Endothelial cell of hepatic sinusoid (primary cell): Measurements from ENCODE around the gene MYBBP1A.

Experiments used
- in situ Hi-C: cut with HindIII; loops from 2 replicates; pipeline ENCODE4 v1.10.0; 2017; ENCODE audit warnings: low sequenced_read_pairs

MYBBP1A gene

DNA sequence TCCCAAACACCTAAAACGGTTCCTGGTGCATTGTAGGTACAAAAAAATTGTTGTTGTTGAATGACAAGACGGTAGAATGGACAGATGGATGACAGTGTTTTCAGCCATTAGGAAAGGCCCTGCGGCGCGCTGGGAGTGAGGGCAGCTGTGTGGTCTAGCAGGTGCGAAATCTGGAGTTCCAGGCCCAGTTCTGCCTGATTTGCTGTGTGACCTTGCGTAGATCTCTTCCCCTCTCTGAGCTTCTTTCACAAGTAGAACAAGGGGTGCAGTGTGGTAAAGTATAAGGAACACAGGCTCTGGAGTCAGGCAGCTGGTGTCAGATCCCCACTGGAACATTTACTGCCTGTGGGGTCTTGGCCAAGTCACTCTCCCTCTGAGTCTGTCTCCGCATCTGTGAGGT lies 31.2 kb downstream of the MYBBP1A start:
- in situ Hi-C loops, result no loop called here

DNA sequence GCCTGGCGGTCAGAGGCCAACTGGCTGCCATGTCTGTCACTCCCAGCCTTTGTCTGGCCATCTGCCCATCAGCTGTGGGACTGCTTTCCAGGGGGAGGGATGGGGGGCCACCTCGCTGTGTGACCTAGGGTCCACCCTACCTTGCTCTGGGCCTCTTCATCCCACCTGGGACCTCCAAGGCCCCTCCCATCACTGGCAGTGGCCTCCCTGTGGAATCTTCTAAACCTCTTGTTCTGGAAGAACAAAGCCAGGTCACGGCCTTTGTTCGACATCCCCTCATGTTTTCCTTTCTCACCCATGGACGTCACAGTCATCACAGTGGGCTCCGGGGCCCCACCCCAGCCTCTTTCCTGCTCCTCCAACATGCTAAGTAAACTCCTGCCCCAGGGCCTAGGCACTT lies 32.5 kb downstream of the MYBBP1A start:
- in situ Hi-C loops, result no loop called here

DNA sequence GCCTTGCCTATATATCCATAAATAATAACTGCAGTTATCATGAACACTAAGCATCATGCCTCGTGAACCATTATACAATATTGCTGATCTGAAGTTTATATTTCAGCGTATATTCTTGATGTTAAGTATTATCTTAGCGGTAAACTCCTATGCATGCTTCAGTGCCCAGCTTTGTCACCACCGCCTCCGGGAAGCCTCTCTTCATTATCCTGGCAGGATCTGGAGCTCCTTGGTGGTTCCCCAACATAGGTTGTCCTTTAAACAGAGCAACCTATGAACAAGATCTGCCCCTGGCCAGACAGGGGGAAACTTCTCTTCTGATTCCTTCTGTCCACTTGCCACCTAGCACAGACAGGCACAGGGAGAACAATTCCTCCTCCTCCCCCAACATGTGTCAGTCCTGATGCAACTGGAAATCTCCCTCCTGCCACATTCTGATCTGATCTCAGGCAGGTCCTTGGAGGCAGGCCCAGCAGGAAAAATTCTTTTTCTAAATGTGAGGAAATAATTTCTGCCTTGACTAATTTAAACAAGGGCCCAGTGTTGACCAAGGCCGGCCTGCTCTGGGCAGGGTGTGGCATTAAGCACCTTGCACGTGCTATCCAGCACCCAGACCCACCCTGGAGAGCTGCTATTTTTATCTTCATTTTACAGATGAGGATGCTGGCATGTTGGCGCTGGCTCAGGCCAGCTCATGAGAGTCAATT lies 34.1 kb downstream of the MYBBP1A start:
- in situ Hi-C loops, result no loop called here

DNA sequence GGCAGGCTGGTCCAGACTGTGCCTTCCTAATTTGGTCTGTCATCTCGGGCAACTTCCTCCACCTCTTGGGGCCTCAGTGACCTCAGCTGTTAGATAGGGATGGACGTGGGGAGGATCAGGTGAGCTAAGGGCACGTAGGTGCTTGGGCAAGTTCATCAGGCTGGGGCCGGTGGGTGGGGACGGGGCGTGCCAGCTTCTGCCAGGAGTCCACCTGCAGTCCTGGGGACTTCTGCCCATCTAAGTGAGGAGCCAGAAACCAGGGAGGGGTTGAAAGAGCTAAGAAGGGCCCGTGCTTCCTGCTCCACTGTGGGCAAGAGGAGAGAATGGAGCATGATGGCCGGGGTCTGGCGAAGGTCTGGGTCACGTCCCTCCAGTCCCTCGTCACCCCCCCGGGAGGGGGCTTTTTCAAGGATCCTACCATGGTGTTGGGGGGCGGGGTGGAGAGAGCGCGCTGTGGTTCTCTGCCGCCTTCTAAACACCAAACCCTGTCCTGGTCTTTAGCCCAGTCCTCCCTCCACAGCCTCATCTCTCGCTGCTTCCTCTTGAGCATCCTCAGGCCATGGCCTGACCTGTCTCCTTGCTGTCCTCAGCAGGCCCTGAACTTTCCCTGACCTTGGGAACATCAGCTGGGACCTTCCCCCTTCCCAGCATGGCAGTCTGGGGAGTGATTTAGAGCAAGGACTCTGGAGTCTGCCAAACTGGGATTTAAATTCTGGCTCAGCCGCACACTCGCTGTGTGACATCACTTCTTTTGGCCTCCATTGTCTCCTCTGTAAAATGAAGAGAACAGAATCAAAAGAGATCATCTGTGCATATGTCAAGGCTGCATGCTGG lies 34.9 kb downstream of the MYBBP1A start:
- in situ Hi-C loops, result no loop called here

DNA sequence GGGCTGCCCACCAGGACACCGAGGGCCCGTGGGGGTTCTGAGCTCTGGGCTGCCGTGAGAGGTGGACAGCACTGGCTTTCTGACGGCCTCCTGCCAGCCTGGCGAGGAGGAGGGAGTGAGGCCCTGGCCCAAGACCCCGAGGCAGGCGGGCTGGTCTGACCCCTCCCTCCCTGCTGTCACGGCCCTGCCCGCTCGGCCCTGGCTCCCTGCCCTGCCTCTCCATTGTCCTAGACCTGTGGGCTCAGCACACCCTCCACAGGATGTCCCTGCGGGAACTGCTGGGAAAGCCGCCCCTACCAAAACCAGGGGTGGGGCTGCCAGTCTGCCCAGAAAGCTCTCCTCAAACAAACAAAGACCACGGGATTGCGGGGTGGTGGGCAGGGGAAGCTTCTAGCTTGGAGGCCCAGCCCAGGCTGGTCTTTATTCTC lies 35.8 kb downstream of the MYBBP1A start:
- in situ Hi-C loops, result no loop called here

DNA sequence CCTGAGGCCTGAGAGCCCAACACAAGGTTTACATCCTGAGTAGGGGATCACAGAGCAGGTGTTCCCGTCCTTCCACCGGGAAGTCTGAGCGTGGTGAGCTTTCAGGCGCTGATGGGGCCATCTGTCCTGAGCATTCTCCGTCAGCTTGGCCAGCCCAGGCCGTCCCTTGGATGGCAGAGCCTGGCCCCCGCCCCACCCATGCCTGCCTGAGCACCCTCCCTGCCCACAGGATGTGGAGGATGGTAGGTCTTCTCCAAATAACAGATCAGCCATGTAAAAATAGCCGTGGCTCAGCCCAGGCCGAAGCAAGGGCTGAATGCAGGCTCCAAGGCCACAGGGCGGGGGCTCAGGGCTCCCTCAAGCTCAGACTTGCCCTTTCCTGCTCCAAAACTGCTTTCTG lies 36.3 kb downstream of the MYBBP1A start:
- in situ Hi-C loops, result no loop called here

DNA sequence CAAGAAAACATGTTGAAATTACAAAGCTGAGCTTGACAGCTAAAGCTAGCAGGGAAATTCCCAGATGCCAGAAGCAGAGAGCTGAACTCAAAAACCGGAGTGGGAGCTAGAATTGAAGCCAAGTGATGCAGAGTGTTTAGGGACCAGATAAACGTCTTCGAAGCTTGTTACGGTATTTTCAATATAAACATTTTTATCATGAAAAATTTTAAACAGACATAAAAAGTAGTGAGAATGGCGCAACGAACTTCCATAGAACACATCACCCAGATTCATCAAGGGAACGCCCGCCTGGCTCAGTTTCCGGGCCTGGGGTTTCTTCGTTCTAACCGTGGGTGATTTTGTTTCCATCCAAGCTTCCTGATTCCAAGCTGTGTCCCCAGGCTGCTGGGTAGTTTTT lies 38.4 kb downstream of the MYBBP1A start:
- in situ Hi-C loops, result no loop called here

DNA sequence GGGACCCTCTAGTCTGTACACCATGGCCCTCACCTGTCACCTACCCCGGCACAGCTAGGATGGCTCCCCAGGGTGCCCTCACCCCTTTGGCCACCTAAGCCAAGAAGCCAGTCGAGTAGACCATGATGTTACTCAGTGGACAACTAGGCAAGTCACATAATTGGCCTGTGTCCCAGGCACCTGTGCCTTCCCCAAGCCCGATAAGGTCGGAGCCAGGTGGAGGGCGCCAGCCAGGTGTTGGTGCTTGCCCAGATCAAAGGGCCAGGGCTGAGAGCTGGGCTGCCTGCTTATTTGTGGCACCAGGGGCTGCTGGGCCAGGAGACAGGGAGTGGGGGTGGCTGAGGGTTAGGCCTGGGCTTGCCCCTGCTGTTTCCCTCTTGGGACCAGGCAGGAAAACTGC lies 39.7 kb downstream of the MYBBP1A start:
- in situ Hi-C loops, result no loop called here

DNA sequence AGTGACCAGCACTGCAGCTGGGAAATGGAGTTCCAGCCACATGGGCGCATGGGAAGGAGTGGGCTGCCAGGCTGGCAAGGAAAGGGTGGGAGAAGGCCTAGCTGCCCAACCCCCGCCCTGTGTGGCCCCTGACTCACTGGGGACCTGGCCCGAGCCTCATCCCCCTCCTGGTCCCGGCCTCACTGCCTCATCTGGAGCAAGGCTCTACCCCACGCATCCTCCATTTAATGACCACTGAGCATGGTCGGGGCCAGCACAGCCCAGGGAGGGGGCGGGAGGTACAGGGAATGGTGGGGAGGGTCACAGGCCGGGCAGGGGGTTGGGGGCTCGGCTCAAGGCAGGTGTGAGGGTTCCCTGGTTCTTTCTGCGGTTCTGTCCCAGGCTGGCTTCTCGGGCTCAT lies 40.4 kb downstream of the MYBBP1A start:
- in situ Hi-C loops, result no loop called here

DNA sequence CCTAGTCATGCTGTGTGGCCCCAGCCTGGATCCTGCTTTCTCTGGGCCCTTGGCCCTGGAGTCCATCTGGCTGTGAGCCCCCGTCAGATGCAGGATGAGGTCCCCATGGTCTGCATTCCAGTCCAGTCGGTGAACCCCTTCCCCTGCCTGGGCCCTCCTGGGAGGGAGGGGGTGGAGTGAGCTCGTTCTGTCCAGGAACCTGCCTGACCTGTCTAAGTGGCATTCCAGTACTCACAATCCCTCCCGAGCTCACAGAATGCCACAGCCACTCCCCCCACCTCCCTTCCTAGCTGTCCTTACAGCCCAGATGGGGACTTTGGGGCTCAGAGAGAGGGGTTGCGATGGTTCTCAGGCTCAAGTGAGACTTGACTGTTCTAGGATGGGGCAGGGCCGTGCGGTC lies 41.0 kb downstream of the MYBBP1A start:
- in situ Hi-C loops, result no loop called here

DNA sequence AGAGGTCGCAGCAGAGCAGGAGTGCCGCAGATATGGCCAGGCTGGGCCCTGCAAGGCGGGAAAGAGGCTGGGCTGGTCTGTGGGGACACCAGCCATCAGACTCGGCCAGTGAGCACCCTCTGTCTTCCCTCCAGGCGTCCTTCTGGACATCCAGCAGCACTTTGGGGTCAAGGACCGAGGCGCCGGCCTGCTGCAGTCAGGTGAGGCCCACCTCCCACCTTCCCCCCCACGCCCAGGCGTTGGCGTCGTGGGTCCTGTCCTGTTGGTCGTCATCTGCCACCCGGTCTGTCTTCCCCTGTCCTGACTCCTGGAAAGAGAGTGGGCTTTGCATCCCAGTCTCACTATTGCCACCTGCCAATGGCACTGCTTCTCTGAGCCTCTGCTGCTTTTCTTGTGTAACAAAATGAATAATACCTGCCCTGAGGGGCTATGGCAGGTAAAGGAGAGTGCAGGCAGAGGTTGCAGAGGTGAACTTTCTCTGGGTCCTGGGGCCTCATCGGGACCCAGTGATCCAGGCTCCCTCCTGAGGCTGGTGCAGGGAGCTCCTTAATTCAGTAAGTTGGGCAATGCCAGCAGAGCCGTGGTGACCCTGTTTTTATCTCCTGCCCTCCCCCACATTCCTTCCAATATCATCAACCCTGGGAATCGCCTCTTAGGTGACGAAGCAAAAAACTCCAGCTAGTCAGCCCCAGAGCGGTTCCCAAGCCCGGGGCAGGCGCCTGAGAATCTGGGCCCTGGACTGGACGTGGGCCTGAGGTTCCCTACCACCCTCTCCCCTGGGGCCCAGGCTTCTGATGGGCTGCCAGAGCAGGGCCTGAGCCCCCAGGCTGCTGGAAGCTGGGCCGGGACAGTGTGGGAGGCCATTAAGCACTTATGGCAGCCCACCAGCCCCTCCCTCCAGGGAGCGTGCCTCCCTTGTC lies 41.8 kb downstream of the MYBBP1A start:
- in situ Hi-C loops, result no loop called here

DNA sequence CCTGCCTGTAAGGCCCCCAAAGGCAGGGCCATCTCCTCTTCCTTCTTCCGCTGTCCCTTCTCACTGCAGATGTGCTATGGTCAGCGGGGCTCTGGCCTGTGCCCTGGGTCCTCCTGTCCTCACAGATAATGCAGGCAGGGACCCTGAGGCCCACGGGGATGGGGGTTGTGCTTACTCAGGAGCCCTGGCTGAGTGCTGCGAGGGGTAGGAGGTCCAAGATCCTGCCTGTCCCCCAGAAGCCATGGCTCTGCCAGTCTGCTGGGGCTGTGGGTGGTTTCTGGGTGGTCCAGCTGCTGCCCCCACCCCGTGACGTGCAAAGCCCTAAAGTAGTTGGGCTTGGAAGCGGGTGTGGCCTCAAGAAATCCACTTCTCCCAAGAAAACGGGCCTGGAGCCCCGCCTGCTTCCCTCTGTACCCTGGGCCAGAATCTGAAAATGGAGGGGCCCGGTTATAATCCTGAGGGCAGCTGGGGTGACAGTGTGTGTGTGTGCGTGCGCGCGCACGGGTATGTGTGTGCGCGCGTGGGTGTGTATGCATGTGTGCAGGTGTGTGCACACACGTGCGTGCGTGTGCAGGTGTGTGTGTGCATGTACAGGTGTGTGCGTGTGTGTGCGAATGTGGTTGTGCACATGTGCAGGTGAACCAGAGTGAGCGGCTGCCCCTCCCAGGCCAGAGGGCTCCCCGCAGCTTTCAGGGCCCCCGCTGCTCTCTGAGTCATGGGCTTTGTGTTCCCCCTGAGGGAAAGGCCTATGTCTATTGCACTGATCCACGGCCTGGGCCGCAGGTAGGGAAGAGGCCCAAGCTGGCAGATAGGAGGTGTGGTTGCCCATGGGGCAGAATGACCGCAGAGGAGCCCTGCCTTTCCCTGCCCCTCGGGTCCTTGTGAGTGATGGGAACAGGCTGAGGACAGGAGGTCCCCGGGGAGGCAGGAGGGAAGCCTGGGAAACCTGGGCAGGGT lies 42.8 kb downstream of the MYBBP1A start:
- in situ Hi-C loops, result no loop called here

DNA sequence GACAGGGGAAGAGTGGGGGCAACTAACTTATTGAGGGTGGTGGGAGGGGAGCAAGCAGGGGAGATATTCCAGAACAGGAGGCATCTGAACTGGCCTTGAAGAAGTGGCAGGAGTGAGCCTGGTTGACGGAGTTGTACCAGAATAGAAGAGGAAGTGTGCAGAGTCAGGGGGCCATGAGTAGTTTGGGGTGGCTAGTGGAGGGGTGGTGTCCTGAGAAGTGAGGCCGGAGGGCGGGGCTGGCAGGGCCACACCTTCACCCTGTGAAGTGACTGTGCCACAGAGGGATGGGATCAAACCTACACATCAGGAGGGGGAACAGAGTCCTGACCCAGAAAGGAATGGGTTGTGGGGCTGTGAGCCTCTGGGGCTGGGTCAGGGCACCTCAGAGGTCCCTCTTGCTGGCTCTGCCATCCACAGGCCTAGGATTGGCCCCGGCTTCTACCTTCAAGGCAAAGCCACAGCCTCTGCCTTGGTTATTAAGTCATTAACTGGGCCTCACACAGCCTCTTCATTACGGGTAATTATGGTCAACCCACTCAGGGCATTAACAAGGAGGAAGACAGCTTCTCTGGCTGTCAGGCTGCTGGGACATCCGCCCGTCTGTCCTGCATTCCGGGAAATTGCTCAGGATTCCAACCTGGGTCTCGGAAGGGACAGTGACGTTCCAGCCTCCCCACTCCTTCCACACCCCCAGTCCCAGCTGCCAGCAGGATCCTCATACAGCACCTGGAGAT lies 43.8 kb downstream of the MYBBP1A start:
- in situ Hi-C loops, result no loop called here

DNA sequence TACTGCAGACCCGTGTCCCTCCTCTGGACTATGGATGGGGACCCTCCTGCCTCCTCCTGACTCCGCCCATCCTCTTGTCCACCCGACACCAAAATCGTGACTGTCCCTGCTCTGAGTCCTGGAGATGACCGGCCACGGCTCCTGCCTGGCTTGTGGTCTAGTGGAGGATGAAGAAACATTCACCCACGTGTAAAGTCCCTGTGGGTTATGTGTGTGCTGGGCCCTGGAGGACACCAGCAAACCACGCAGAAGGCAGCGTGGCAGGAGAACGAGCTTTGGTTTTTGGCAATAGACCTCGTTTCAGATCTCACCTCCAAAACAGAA lies 44.6 kb downstream of the MYBBP1A start:
- in situ Hi-C loops, result no loop called here

DNA sequence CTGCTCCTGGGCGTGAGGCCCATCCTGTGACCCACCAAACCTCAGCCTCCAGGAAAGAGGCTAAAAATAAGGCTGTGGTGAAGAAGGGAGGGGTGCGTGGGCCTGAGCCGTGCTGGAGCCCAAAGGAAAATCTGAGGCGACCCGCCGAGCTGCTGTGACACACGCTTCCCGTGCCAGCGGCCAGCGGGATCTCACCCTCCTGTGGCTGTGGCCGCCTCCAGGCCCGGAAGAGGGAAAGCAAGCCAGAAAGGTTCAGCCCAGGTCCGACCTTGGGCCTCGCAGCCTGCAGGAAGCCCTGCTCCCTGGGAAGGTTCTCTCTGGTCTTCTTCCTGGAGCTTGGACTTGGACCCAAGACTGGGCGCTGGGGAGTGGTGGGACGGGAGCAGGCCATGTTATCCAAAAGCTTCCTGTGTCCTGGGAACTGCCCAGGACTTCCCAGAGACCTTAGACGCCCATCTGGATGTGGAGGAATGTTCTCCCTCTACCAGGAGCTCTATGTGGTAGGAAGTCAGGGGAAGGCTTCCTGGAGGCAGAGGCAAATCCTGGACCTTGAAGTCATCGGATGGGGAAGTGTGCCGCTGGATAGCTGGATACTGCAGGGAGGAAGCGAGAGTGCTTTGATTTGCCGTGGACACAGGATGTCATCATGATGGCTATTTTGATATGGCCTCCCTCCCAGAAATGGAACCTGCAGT lies 45.1 kb downstream of the MYBBP1A start:
- in situ Hi-C loops, result no loop called here

DNA sequence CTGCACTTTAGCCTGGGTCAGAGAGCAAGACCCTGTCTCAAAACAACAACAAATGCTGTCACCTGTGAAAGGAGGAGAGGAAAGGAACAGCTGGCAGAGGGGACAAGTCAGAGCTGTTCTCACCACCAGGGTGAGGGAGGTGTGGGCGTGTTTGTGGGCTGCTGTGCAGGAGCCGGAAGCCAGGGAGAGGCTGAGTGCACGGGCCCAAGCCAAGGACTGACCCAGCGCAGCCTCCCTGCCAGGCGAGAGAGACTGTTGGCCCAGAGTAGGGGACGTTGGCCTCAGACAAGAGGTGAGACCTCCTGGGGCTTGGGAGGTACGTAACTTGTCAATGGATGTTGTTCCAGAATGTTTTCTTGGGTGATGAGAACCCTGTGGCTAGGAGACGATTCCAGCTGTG lies 45.8 kb downstream of the MYBBP1A start:
- in situ Hi-C loops, result no loop called here

DNA sequence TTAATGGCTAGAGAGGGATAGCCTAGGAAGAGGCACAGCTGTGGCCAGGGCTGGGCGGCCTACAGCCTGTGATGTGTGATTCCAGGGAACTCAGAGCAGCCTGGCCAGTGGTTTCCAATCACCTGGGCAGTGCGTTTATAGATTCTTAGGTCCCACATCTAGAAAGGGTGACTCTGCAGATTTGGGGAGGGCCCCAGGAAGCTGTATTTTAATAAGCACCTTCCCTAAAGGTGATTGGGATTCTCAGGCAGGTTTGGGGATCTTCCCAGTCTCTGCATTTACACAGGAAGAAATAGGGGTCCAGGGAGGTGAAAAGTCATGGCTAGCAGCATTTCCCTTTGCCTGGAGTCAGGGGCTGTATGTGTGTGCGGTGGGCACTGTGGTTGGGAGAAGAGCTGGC lies 47.0 kb downstream of the MYBBP1A start:
- in situ Hi-C loops, result no loop called here

DNA sequence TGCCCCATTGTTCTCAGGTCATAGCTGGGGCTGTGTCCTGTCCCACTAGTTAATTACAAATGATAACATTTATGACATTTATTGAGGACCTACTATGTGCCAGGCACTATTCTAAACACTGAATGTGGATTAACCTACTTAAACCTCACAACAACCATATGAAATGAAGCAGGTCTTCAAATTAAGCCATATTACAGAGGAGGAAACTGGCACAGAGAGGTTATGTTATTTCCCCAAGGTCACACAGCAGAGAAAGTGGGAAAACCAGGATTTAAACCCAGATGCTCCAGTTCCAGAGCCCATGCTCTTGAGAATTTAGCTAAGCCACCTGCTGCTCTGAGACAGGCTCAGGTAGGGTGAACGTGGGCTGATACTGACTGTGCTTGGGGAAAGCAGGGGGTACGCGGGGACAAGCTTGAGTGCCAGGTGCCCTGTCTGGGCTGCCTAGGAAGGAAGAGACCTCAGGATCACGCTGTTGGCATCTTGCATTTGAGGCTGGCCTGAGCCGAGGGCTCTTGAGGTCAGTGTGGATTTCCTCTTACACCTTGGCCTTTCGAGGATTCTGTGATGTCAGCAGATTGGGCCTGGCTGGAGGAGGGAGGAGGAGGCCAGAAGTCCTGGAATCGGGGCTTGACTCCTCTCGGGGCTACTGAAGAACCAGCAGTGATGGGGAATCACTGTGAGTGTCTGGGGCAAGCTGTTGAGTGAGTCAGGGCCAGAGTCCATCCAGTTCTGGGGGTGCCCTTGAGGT lies 47.6 kb downstream of the MYBBP1A start:
- in situ Hi-C loops, result no loop called here
